Ecto neural progenitor cell (in vitro differentiated cells): Measurements from ENCODE around the gene TMPRSS4.

Source experiments
- DNase-seq: peaks from one replicate; pipeline ENCODE4 v3.0.0-alpha.2; 2018; ENCODE audit warnings: low spot score

TMPRSS4 gene

DNA sequence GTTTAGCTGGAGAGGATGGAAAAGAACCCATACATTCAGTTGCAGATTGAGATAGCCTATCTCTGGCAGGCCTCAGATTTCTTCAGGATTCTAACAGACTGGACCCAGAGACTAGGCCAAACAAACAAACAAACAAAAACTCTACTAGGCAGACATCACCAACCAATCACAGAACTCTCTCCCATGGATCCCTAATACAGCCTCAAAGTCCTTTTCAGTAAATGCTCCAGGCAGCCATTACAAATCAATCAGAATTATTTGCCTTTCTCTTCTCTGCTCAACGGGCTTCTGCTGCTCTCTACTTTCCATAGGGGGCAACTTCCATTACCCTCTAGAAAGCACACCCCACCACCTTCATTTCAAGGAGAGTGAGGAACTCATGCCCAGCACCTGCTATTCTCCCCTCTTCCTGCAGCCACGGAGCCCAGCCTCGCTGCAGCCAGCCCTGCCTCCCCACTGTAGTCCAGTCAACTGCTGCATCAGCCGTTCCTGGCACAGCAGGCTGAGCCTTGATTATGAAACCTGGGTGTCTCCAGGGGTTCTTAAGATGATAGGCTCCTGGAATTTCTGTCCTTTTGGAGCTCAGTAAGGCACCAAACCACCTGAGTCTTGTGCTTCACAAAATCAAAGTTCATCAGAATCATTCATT, 28.9 kb downstream of the TMPRSS4 start:
- no peak for DNase-seq

DNA sequence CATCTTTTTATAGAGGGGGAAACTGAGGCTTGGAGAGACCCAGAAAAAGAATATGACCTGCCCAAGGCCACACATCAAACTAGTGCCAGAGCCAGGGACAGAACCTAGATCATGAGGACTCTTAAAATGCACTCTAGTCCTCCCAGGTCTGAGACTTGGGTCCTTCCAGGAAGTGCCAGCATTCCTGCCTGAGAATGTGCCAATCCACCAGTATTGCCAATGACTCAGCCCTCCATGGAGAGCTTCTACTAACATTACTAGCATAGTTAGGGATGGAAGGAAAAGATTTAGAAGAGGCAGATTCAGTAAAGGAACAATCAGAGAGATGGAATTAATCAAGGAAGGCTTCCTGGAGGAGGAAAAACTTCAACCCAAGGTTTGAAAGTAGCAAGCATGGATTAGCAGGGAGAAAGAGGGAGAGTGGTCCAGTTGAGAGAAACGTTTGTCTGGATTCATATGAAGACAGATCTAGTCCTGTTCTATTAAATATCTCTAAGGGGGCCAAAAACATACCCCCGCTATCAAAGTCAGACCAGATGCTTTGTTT, 30.0 kb downstream of the TMPRSS4 start:
- no peak for DNase-seq

DNA sequence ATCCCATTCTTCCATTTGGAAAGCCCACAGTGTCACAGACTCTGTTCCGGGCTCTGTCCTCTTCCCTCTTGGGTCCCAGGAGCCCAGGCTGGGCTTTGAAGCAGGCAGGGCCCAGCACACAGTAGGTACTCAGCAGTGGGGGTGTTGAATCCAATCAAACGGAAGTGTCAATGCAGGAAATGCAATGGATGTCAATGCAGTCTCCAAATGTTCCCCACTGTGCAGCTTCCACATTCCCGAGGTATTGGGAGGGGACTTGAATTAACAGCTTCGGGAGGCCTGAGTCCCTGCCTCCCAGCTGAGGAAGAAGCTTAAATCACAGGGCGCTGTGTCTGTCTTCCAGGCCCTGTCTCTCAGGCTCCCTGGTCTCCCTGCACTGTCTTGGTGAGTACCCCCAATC, 31.6 kb downstream of the TMPRSS4 start:
- DNase-seq = no peak

DNA sequence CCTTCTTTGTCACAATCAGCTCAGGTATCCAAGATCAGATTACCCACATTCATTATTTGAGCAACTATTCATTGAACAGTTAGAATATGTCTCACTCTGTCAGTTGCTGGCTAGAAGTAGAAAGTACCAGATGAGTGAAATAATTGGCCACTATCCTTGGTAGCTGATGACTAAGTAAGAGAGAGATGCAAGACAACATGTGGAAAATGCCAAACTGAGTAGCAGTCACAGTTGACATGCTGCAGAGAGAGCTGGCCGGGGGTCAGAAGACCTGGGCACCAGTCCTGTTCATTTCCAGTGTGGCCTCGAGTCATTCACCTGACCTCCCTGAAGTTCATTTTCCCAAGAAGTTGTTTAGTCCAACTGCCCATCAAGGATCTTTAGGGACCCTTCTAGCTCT, 32.4 kb downstream of the TMPRSS4 start:
- DNase-seq = no peak

DNA sequence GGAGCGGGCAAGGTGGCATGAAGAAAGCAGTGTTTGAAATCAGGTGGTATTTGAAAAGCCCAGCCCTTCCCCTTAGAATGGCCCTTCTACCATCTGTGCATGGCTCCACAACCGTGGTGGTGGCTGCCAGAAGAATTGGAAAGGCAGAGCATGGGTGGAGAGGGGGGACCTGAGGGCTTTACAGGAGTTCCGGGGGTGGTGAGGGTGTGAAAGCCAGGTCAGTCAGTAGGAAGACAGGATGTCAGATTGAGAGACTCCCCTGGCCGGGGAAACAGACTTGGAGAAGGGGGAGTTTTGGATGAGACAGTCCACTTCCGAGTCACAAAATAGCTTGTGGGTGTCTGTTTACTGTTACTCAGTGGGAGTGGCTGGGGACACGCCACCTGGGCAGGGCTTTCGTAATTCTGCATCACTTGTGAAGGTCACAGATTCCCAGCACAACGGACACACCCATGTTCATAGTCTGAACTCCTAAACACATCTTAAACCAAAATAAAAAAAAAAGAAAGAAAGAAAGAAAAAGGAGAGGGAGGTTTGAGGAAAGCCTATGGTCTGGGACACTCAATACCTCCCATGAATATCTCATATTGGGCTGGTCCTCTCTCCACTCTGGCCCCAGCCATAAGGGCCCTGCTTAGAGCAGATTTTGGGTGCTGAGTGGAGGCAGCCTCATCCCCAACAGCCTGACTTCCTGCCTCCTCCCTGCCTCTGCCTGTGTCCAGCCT, 34.3 kb downstream of the TMPRSS4 start:
- DNase-seq = no peak

DNA sequence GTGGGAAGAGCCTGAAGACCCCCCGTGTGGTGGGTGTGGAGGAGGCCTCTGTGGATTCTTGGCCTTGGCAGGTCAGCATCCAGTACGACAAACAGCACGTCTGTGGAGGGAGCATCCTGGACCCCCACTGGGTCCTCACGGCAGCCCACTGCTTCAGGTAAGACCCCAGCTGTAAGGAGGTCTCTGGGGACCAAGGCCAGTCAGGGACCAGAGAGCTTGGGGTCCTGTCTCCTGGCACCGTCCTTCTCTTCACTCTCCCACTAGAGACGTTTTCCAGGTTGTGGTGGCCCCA, 34.8 kb downstream of the TMPRSS4 start:
- no peak for DNase-seq

DNA sequence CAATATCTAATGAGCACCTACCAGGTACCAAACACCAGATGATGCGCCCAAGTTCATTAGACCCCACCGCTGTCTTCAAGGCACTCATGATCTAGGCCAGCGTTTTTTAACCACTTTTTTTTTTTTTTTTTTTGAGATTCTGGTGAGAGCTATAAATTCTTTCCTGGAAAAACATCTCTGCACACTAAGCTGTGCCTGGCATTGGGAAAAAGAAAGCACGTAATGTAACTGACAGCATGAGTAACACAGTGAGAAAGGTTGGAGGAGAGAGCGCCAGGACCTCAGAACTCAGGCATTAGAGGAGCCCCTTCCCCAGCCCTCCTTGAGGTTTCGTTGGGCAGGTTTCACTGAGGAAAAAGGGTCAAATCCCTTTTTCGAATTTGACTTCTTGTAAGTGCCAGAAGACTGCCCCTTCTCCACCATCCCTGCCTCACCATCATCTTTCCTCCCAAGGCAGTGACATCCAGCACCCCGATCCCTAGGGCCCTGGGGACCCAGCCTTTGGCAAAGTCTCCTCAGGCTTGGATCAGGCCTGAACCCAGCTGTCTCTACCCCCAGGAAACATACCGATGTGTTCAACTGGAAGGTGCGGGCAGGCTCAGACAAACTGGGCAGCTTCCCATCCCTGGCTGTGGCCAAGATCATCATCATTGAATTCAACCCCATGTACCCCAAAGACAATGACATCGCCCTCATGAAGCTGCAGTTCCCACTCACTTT, 36.0 kb downstream of the TMPRSS4 start:
- DNase-seq = no peak

DNA sequence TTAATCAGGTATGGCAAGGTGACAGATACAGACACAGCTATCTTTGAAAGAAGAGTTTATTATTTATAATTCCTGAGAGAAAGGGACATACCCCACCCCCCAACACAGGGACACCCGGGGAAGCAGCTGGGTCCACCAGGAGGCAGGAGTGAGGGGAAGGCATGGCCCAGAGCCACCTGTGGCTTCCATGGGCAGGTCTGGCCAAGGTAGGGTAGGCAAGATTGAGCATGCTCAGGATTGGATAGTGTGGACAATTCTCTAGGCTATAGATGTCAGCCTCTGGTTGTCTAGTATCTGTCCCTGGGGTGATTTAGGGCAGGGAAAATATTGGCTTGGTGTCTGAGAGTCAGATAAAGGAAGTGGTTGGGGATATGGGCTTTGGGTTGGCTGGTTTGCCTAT, 37.4 kb downstream of the TMPRSS4 start:
- DNase-seq = no peak

DNA sequence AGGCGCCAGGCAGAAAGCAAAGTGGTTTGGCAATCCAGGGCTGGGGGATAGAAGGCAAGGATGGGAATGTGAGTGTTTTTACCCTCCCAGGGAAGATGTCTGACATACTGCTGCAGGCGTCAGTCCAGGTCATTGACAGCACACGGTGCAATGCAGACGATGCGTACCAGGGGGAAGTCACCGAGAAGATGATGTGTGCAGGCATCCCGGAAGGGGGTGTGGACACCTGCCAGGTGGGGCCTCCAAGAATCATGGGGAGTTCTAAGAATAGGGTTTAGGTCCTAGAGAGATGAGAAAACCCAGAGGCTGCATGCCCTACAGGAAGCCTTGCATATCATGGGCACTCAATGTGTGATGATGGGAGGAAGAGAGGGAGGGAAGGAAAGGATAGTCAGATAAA, 38.2 kb downstream of the TMPRSS4 start:
- no peak for DNase-seq

DNA sequence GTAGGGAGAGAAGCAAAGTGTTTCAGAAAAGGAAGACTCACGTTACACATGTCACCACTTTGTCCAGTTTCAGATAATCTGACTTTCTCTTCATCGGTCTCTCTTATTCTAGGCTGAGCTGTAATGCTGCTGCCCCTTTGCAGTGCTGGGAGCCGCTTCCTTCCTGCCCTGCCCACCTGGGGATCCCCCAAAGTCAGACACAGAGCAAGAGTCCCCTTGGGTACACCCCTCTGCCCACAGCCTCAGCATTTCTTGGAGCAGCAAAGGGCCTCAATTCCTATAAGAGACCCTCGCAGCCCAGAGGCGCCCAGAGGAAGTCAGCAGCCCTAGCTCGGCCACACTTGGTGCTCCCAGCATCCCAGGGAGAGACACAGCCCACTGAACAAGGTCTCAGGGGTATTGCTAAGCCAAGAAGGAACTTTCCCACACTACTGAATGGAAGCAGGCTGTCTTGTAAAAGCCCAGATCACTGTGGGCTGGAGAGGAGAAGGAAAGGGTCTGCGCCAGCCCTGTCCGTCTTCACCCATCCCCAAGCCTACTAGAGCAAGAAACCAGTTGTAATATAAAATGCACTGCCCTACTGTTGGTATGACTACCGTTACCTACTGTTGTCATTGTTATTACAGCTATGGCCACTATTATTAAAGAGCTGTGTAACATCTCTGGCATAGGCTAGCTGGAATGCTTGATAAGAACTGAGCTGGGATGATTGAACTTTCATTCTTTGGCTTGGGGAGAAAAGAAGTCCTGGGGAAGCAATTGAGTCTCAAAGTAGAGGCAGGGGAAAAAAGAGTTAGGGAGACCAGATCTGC, 41.1 kb downstream of the TMPRSS4 start:
- DNase-seq = no peak

DNA sequence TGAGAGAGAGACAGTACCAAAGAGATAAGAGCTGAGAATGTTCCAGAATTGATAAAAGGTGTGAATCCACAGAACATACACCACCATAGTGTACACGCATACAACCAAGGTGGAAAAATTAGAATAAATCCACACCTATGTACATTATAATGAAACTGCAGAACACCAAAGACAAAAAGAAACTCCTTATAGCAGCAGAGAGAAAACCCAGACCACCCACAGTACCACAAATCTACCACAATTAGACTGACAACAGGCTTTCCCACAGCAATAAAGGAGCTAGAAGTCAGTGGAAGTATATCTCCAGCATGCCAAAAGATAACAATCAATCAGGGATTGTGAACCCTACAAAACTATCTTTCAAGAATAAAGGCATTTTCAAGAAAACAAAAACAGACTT, 43.9 kb downstream of the TMPRSS4 start:
- no peak for DNase-seq

DNA sequence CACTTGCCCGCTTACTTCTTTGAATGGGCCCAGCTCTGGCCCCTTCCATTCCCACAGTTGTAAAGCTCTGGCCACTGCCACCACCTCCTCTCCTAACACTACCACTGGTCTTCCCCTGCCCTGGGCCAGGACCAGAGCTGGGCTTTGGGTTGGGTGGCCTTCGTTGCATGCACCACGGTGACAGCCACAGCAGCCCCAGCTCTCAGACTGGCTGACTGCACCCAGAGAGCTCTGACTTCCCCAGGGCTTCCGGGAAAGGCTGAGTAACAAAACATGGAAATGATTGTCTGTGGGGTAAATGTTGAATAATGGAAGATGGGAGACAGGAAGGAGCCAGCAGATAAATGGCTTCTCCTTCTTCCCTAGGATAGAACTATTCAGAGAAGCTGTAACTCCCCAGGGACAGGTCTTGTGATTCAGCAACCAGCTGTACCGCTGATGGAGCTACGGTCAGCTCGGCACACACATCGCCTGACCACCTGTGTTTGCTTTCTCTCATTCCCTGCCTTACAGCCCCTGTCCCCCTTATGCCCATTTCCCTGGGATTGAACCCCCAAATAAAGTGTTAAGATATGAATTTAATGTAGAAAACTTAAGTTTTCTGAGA, 48.2 kb downstream of the TMPRSS4 start:
- DNase-seq = no peak

DNA sequence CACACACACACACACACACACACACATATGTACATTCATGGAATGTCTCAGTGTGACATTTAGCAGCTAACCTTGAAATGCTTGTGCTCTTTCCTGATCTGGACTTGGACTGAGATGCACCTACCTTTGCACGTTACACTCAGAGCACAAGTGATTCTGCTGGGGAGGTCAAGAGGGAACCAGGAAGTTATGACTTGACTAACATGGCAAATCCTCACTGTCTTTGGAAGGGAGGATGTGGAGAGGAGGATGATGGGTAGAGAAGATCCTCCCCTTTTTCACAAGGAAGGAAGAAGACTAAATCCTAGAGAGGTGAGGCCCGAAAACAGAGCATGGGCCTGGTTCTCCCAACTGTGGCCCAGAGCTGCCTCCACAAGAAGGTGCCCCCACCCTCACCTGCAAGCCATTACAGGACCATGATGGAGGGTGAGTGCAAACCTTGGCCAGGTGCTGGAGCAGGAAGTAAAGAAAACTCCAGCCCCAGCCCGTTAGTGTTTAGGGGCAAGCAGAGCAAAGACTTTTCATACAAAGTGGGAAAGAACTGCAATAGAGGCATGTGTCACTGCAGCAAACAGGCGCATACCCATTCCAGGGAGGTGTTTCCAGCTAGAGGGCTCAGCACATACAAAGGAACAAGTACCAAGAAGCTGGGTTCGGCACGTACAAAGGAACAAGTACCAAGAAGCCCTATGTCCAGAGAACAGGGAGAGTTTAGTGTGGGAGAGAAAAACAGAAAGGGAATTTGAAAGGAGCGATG, 49.4 kb downstream of the TMPRSS4 start:
- no peak for DNase-seq

DNA sequence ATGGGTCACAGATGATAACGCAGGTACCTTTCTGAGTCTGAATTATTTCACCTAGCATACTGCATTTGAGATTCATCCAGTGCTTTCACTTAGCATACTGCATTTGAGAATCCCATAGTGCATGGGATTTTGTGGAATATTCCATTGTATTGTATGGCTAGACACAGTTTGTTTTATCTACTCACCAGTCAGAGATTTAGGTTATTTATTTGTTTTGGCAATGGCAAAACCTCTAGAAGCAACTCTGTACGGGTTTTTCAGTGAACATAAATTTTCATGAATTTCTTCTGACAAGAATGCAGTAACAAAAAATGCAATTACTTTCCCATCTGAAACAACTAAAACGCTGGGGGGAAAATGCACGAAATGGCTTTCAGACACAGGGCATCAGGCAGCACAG, 51.4 kb downstream of the TMPRSS4 start:
- DNase-seq = no peak

DNA sequence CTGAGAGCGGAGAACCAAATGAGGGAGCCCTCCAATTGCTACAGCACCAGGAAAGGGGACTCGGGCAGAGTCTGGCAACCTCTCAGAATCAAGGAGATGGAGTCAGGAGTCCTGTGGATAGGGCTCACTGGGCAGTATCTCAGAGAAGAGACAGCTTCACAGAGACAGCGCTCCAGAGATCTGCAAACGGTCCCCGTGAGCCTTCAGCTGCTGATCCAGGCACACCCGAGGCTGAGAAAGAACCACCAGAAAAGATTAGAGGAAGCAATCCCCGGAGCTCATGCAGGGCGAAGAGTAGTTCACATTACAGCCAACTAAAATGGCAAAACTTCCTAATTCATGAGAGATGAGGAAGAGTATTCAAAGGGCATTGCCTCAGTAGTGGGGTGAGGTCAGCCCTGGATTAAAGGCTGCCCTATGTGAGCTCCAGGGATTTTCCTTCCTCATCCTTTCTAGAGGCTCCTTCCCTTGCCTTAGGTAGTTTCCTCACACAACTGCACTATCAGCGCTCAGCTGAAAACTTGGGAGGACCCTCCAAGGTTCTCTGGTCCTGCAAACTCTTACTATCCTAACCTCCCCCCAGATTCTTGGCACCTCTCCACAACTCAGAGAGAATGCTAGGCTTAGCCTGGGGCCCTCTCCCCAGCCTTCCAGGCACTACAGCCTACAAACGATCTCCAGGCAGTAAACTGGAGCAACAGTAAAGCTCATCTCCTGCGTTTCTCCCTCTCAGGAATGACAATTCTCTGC, 52.0 kb downstream of the TMPRSS4 start:
- DNase-seq = no peak

DNA sequence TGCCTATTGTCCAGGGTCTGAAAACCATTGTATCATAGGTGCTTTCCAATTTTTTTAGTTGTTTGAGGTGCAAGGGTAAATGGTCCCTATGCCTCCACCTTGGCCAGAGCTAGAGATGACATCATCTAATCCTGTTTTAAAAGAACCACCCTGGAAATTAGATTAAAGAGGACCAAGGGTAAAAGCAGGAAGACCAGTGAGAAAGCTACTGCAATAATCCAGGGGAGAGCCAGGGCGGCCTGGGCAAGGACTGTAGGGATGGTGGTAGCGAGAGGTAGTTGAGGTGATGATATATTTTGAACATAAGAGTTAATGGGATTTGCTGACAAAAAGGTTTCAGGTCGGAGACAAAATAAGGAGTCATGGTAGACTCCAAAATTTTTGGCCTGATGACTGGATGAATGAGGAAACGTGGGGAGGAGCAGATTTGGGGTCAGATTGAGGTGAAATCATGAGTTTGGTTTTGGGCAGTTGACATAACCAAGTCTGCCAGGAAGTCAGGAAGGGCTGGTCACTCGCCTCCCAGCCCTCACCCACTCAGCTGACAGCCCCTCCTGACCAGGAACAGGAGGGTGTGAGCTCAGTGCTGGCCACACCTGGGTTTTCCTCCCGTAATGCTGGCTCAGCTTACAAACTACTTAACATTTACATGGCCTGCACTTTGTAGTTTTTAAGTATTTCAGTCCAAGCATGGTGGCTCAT, 52.7 kb downstream of the TMPRSS4 start:
- no peak for DNase-seq

DNA sequence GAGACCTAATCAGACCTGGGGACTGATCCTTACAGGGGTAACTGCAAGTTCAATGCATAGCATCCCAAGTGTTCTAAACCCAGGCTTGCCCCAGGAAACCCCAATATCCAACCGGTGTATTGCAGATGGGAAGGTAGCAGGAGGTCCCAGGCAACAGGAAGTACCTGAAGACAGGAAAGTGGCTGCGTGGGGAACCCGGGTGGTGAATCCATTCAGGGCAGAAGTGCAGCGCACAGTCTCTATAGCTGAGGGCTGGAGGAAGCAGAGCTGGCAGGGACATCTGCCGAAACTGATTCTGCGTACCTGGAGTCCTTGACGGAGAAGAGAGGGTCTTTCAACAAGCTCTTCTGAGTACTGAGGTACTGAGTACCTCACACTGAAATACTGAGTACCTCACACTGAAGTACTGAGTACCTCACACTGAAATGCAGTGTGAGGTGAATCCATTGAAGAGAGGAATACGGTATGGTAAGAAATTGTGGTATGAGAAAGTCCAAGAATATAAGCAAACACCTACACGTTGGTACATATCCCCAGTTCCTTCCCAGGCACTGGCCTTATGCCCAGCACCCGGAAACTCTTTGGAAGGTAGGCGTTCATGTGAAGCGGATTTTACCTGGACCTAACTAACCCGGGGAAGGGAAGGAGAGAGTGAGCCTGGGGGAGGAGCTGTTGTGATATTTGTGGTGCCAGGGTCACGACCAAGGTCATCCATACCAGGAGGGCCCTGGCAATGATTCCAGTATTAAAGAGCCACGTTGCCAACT, 55.7 kb downstream of the TMPRSS4 start:
- DNase-seq = no peak

DNA sequence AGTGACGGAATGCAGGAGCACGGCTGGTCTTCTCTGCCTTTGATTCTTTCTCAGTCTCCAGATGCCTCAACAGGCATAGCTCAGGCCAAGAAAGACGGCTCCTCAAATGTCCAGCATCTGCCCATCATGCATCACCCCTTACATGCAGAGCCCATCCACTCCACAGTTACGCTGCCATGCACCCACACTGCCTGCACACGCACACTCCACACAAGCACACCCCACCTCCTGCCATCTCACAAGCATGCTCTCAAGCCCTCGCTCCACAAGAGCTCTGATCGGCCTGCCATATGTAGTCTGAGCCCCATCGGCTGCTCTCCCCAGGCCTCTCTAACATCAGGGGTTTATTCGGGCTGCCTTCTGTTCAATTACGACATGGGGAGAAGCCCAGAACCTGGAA, 56.9 kb downstream of the TMPRSS4 start:
- no peak for DNase-seq
